A549 (cell line): ENCODE data around the gene ACADVL. TPM values are rescaled to one million over a fixed set of nuclear protein-coding genes. Genes with fewer than 3 reads are reported as not detected.

Source experiments
- ATAC-seq, 2 experiments: fragments of 200-7000 bp in 1 of 2; fragments of >200 bp in 1 of 2; cut with Nextera tagmentation in 1 of 2; cut with Tn5 transposase in 1 of 2; 3 replicates each; pipeline versions ENCODE4 v1.8.0 to v1.9.1; 2018 to 2020; ENCODE audit warnings: mild to moderate bottlenecking in 1 of 2, moderate library complexity in 1 of 2
- CTCF ChIA-PET: fragments of 300-600 bp; sonication (Branson Sonifier 250); formaldehyde crosslinking; extraction: SDS; loops from one replicate; lab custom pipeline; 2021; ENCODE audit warnings: antibody characterized with exemption, inconsistent platforms; lab: Yijun Ruan, JAX
- POLR2A ChIA-PET: fragments of 350-600 bp; formaldehyde crosslinking; extraction: SDS; loops from one replicate; lab custom pipeline; 2021; ENCODE audit warnings: antibody characterized with exemption, inconsistent platforms; lab: Yijun Ruan, JAX
- DNase-seq, 2 experiments: peaks; one replicate each; pipeline versions ENCODE4 v3.0.0 to v3.0.0-alpha.2; 2011 to 2016; ENCODE audit warnings: low read depth in 1 of 2, low spot score in 1 of 2
- FAIRE-seq: peaks from 2 replicates; lab custom pipeline; 2011; peaks lifted over from hg19 to GRCh38; lab: Jason Lieb, UNC
- H3K27ac ChIP-seq, 2 experiments: fragments of >200 bp; sonication (Bioruptor Twin); formaldehyde crosslinking; 3 replicates each; pipeline ENCODE4 v1.5.1; 2016 to 2017
- H3K4me1 ChIP-seq: fragments of >200 bp; sonication (Bioruptor Twin); formaldehyde crosslinking; 3 replicates; pipeline ENCODE4 v1.6.1; 2016
- H3K4me2 ChIP-seq: fragments of >200 bp; sonication (Bioruptor Twin); formaldehyde crosslinking; 3 replicates; pipeline ENCODE4 v1.6.1; 2016
- H3K4me3 ChIP-seq: fragments of >200 bp; sonication (Bioruptor Twin); formaldehyde crosslinking; 3 replicates; pipeline ENCODE4 v1.5.1; 2016
- H3K9me3 ChIP-seq: fragments of >200 bp; sonication (Bioruptor Twin); formaldehyde crosslinking; 3 replicates; pipeline ENCODE4 v1.6.1; 2016
- CBX2 ChIP-seq: fragments of 200-600 bp; sonication (generic); IDR thresholded peaks from 2 replicates; pipeline ENCODE4 v1.6.1; 2016; ENCODE audit warnings: low read depth, mild to moderate bottlenecking, borderline replicate concordance
- ELK1 ChIP-seq: fragments of 150-350 bp; IDR thresholded peaks from 2 replicates; pipeline ENCODE4 v1.6.1; 2014; ENCODE audit warnings: low read depth, mild to moderate bottlenecking, low read length
- EP300 ChIP-seq, 2 experiments: fragments of >200 bp; sonication (Bioruptor Twin); formaldehyde crosslinking; IDR thresholded peaks; 2 replicates in 1 of 2; 3 replicates in 1 of 2; pipeline ENCODE4 v1.6.1; 2016 to 2017
- HES2 ChIP-seq: fragments of >200 bp; sonication (Bioruptor Twin); formaldehyde crosslinking; IDR thresholded peaks from 2 replicates; pipeline ENCODE4 v1.6.1; 2016
- HMGXB4 ChIP-seq: fragments of 250-450 bp; sonication (Bioruptor Pico); IDR thresholded peaks from 2 replicates; pipeline ENCODE4 v1.5.0; 2021; ENCODE audit warnings: mild to moderate bottlenecking, moderate library complexity, borderline replicate concordance
- HOXA7 ChIP-seq: fragments of 250-450 bp; sonication (Bioruptor Pico); IDR thresholded peaks from 2 replicates; pipeline ENCODE4 v1.5.0; 2020; ENCODE audit warnings: mild to moderate bottlenecking, moderate library complexity
- HOXB13 ChIP-seq: fragments of 250-450 bp; sonication (Bioruptor Pico); IDR thresholded peaks from 2 replicates; pipeline ENCODE4 v1.5.0; 2020; ENCODE audit warnings: low read depth, mild to moderate bottlenecking, moderate library complexity
- JUN ChIP-seq, 2 experiments: fragments of >200 bp; sonication (Bioruptor Twin); formaldehyde crosslinking; IDR thresholded peaks; 2 replicates in 1 of 2; 3 replicates in 1 of 2; pipeline ENCODE4 v1.6.1; 2016 to 2017
- KDM1A ChIP-seq: fragments of 200-600 bp; sonication (generic); IDR thresholded peaks from 2 replicates; pipeline ENCODE4 v1.6.1; 2016; ENCODE audit warnings: low read depth, mild to moderate bottlenecking
- MAZ ChIP-seq: fragments of 150-350 bp; IDR thresholded peaks from 2 replicates; pipeline ENCODE4 v1.6.1; 2014; ENCODE audit warnings: antibody characterized with exemption, low read depth, low read length, borderline replicate concordance
- PBX3 ChIP-seq: IDR thresholded peaks from 2 replicates; pipeline ENCODE4 v1.6.1; 2012
- PHF8 ChIP-seq: fragments of 200-600 bp; sonication (generic); IDR thresholded peaks from 2 replicates; pipeline ENCODE4 v1.6.1; 2016; ENCODE audit warnings: low read depth, mild to moderate bottlenecking, antibody characterized with exemption, moderate library complexity, borderline replicate concordance
- RAD21 ChIP-seq, 2 experiments: fragments of >200 bp in 1 of 2; sonication (Bioruptor Twin) in 1 of 2; formaldehyde crosslinking in 1 of 2; IDR thresholded peaks in 1 of 2; conservative IDR thresholded peaks in 1 of 2; 2 replicates in 1 of 2; 3 replicates in 1 of 2; pipeline ENCODE4 v1.6.1; 2012 to 2018; ENCODE audit warnings: inconsistent platforms in 1 of 2
- REST ChIP-seq: fragments of 200-600 bp; sonication (generic); IDR thresholded peaks from 2 replicates; pipeline ENCODE4 v1.6.1; 2016; ENCODE audit warnings: antibody characterized with exemption, mild to moderate bottlenecking, moderate library complexity
- RFX5 ChIP-seq: fragments of 450-650 bp; IDR thresholded peaks from 2 replicates; pipeline ENCODE4 v1.7.1; 2014; ENCODE audit warnings: antibody characterized with exemption, mild to moderate bottlenecking, moderate library complexity
- TFCP2L1 ChIP-seq: fragments of 250-450 bp; sonication (Bioruptor Pico); IDR thresholded peaks from 2 replicates; pipeline ENCODE4 v1.5.0; 2021; ENCODE audit warnings: mild to moderate bottlenecking
- USF2 ChIP-seq: fragments of 450-650 bp; IDR thresholded peaks from 2 replicates; pipeline ENCODE4 v1.6.1; 2014; ENCODE audit warnings: antibody characterized with exemption
- ZNF302 ChIP-seq: fragments of 250-450 bp; sonication (Bioruptor Pico); IDR thresholded peaks from 2 replicates; pipeline ENCODE4 v1.9.0; 2021; ENCODE audit warnings: inconsistent platforms, mild to moderate bottlenecking, moderate library complexity
- ZSCAN20 ChIP-seq: fragments of 250-450 bp; sonication (Bioruptor Pico); IDR thresholded peaks from 2 replicates; pipeline ENCODE4 v1.8.0; 2022; ENCODE audit warnings: mild to moderate bottlenecking, moderate library complexity
- WGBS: methylation state at CpG from one replicate; pipeline ENCODE4 v1.1.6; 2017; ENCODE audit errors: missing lambda C conversion rate; 5-methylcytosine and 5-hydroxymethylcytosine counted together
- polyA plus RNA-seq, 4 experiments: library from polyadenylated mRNA; depleted of rRNA in 3 of 4; stranded (reverse); fragments of >200 nt; fragmentation: RNase III in 1 of 4; extraction: RNeasy Plus Mini Kit Qiagen cat#74134 plus additional on column Dnase treatment in 1 of 4; gene quantifications; 2 replicates in 3 of 4; 3 replicates in 1 of 4; pipeline ENCODE4 v1.2.3, GENCODE V29; 2011 to 2017

ACADVL gene
- polyA plus RNA-seq, 2 of the 4 experiments (the other 2 are of a cell fraction): 238 to 425 TPM

- Histone ChIP-seq H3K4me3 (no peak overlapping the region), H3K4me1 (peaks cover 12% of the 10 kb centered on the region), H3K9me3 (no peaks in the 10 kb centered on the region), H3K27ac (no peak overlapping the region), H3K4me2 (no peak overlapping the region)
- WGBS: 87% methylated on average over 21 of the region's 24 CpGs
- FAIRE-seq: no peak
- ChIA-PET POLR2A (no interaction called here), CTCF (interaction anchor here (0.6 to 5.3 kb wide), 5 partner anchors 20 to 155 kb away, joined by 3 to 20 read pairs (median 5); no protein-coding TSS in a partner anchor)
- no peak for DNase-seq
- ATAC-seq: no peak
- TF ChIP-seq HOXA7 (CRISPR knock-in tag) (no peak), JUN (IDR thresholded peaks at IDR 0.05) (no peak), PBX3 (no peak), HOXB13 (CRISPR knock-in tag) (no peak), KDM1A (no peak), RFX5 (no peak), REST (no peak), EP300 (IDR thresholded peaks at IDR 0.05) (no peak), HES2 (no peak), ZSCAN20 (CRISPR knock-in tag) (no peak), ELK1 (no peak), RAD21 (conservative IDR thresholded peaks at IDR 0.05 in 1 of 2, IDR thresholded peaks at IDR 0.05 in 1 of 2) (no peak), PHF8 (no peak), HMGXB4 (CRISPR knock-in tag) (no peak), ZNF302 (CRISPR knock-in tag) (no peak), USF2 (no peak), CBX2 (no peak), MAZ (no peak), TFCP2L1 (CRISPR knock-in tag) (no peak)
These were observed 12.4 kb upstream of the ACADVL start for GRCh38 chr17:7207120-7208001.
